ENCODE measurements around the gene SZRD1. TPM values are rescaled to one million over a fixed set of nuclear protein-coding genes. Genes with fewer than 3 reads are reported as not detected.

SZRD1 gene
- total RNA-seq, 4 donors from 2014 or later, result 24.4 to 126 (median 47.2) TPM

GRCh38 chr1:16418823-16419425 is 51.9 kb downstream of the SZRD1 start:
- intact Hi-C loops (cut with DNase I; ENCODE audit: low total_unique reads), result no loop called here

GRCh38 chr1:16420424-16421118 is 53.5 kb downstream of the SZRD1 start:
- Histone ChIP-seq H3K27me3 (no peaks in the 10 kb centered on the region), H3K27ac (no peak overlapping the region), H3K4me3 (no peak overlapping the region), H3K4me1 (no peaks in the 10 kb centered on the region), H3K36me3 (no peaks in the 10 kb centered on the region), H3K9me3 (no peaks in the 10 kb centered on the region)
- no peak for DNase-seq
- TF ChIP-seq POLR2A (IDR thresholded peaks at IDR 0.05), result no peak
- no peak for TF ChIP-seq CTCF (IDR thresholded peaks at IDR 0.05)
- intact Hi-C loops (cut with DNase I; ENCODE audit: low total_unique reads), result no loop called here

More at GRCh38 chr1:16418823-16419425, 51.9 kb downstream of the SZRD1 start:
- Histone ChIP-seq H3K27me3 (no peaks in the 10 kb centered on the region), H3K9me3 (no peaks in the 10 kb centered on the region), H3K36me3 (no peaks in the 10 kb centered on the region), H3K4me1 (no peaks in the 10 kb centered on the region), H3K4me3 (no peak overlapping the region), H3K27ac (no peak overlapping the region)
- no peak for TF ChIP-seq POLR2A (IDR thresholded peaks at IDR 0.05)
- no peak for TF ChIP-seq CTCF (IDR thresholded peaks at IDR 0.05)
- no peak for DNase-seq

GRCh38 chr1:16421201-16421600 is 54.2 kb downstream of the SZRD1 start:
- Histone ChIP-seq H3K4me1 (no peaks in the 10 kb centered on the region), H3K9me3 (no peaks in the 10 kb centered on the region), H3K36me3 (no peaks in the 10 kb centered on the region), H3K4me3 (no peak overlapping the region), H3K27ac (no peak overlapping the region), H3K27me3 (no peaks in the 10 kb centered on the region)
- TF ChIP-seq POLR2A (IDR thresholded peaks at IDR 0.05) (no peak), CTCF (IDR thresholded peaks at IDR 0.05) (no peak)
- intact Hi-C loops (cut with DNase I; ENCODE audit: low total_unique reads), result no loop called here
- no peak for DNase-seq

- Histone ChIP-seq H3K27ac (no peak overlapping the region), H3K9me3 (no peaks in the 10 kb centered on the region), H3K27me3 (no peaks in the 10 kb centered on the region), H3K4me1 (no peaks in the 10 kb centered on the region), H3K4me3 (no peak overlapping the region), H3K36me3 (no peaks in the 10 kb centered on the region)
- intact Hi-C loops (cut with DNase I; ENCODE audit: low total_unique reads), result no loop called here
- no peak for DNase-seq
- TF ChIP-seq CTCF (IDR thresholded peaks at IDR 0.05) (no peak), POLR2A (IDR thresholded peaks at IDR 0.05) (no peak)
Measured at GRCh38 chr1:16422041-16422440, 55.0 kb downstream of the SZRD1 start.

Data from uterus (tissue), 4 donors.